Natural killer cell (primary cell): ENCODE measurements around the gene BNC2. TPM values are rescaled to one million over a fixed set of nuclear protein-coding genes. Genes with fewer than 3 reads are reported as not detected.

Experiments
- ATAC-seq, 3 donors: fragments of 150-1000 bp in 2 of 3; fragments of 200-7000 bp in 1 of 3; cut with Tn5 transposase; 1 replicate in 1 of 3; 2 replicates in 2 of 3; pipeline ENCODE4 v1.10.0; 2021; ENCODE audit warnings: mild to moderate bottlenecking in 2 of 3, moderate library complexity in 2 of 3
- DNase-seq, 2 donors: peaks; one replicate each; pipeline versions ENCODE4 v3.0.0 to v3.0.0-alpha.2; 2013 to 2021; ENCODE audit warnings: mixed read lengths in 1 of 2
- H3K27ac ChIP-seq: one replicate; pipeline ENCODE4 v1.5.1; 2013; ENCODE audit warnings: mild to moderate bottlenecking, low read length
- H3K27me3 ChIP-seq: one replicate; pipeline ENCODE4 v1.6.1; 2013; ENCODE audit warnings: low read length; ENCODE audit not compliant: control insufficient read depth, insufficient read depth
- H3K36me3 ChIP-seq: one replicate; pipeline ENCODE4 v1.6.1; 2013; ENCODE audit warnings: low read length; ENCODE audit not compliant: control insufficient read depth, insufficient read depth
- H3K4me1 ChIP-seq: one replicate; pipeline ENCODE4 v1.6.1; 2013; ENCODE audit warnings: low read length; ENCODE audit not compliant: control insufficient read depth, insufficient read depth
- H3K4me3 ChIP-seq: one replicate; pipeline ENCODE4 v1.5.1; 2013; ENCODE audit warnings: low read length
- H3K9me3 ChIP-seq: one replicate; pipeline ENCODE4 v1.6.1; 2013; ENCODE audit warnings: low read length; ENCODE audit not compliant: control insufficient read depth, insufficient read depth
- H3K27ac Mint-ChIP-seq, 2 donors: one replicate each; pipeline ENCODE4 v1.8.0; 2022; ENCODE audit warnings: mild to moderate bottlenecking in 2 of 2, mixed read lengths in 2 of 2, moderate library complexity in 1 of 2
- H3K27me3 Mint-ChIP-seq, 2 donors: one replicate each; pipeline ENCODE4 v1.8.0; 2022; ENCODE audit warnings: low read depth in 2 of 2, mixed read lengths in 2 of 2
- H3K36me3 Mint-ChIP-seq: one replicate; pipeline ENCODE4 v1.8.0; 2022; ENCODE audit warnings: mixed read lengths
- H3K4me1 Mint-ChIP-seq, 2 donors: one replicate each; pipeline ENCODE4 v1.8.0; 2022; ENCODE audit warnings: mixed read lengths in 2 of 2
- H3K4me3 Mint-ChIP-seq: one replicate; pipeline ENCODE4 v1.8.0; 2022; ENCODE audit warnings: mild to moderate bottlenecking, moderate library complexity, mixed read lengths
- H3K9me3 Mint-ChIP-seq, 2 donors: one replicate each; pipeline ENCODE4 v1.8.0; 2022; ENCODE audit warnings: mixed read lengths in 2 of 2
- WGBS: methylation state at CpG from one replicate; pipeline ENCODE4 v1.1.7; 2013; ENCODE audit warnings: missing lambda C conversion rate; ENCODE audit not compliant: insufficient coverage; 5-methylcytosine and 5-hydroxymethylcytosine counted together
- intact Hi-C: fragments of 100-400 bp; cut with micrococcal nuclease; formaldehyde crosslinking; loops from one replicate; pipeline ENCODE4 v1.14.2; 2022
- total RNA-seq, 4 donors: library from RNA; stranded (reverse); fragments of 120-200 nt in 1 of 4; gene quantifications; one replicate each; pipeline versions ENCODE4 v1.2.3 to v1.2.4, GENCODE V29; 2013 to 2022
- TF ChIP-seq, protein P1 (sequence below): fragments of 200-600 bp; IDR thresholded peaks from one replicate; pipeline ENCODE4 v1.8.0; 2022; ENCODE audit warnings: antibody characterized with exemption

Gene BNC2
- total RNA-seq, 3 donors from 2014 or later (not counting 1 experiment from before 2014, with no cell fraction given) = 36.9 to 84.2 (median 66.5) TPM

DNA sequence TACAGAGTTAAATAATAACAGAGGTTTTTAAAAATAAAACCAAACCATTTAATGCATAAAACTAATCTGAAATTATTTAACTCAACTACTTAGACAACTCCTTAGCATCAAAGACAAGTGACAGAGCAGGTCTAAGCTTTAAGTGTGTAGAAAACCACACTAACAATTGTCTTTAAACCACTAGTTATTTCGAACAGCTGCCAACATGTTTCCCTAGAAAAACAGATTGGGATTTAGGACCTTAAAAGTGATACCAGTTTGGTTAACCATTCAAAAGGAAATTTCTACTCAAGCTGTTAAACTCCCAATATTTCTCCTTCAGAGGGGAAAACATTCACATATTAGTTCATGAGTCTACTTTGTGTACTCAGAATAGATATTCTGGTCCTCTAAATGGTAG is 208.7 kb downstream of the BNC2 start:
- no peaks in the 10 kb centered on the region for H3K4me1 ChIP-seq
- H3K27me3 Mint-ChIP-seq = no peaks in the 10 kb centered on the region
- 67% methylated on average over 1 of the region's 1 CpG for WGBS
- H3K27ac ChIP-seq = no peak overlapping the region
- TF ChIP-seq, protein P1, sequence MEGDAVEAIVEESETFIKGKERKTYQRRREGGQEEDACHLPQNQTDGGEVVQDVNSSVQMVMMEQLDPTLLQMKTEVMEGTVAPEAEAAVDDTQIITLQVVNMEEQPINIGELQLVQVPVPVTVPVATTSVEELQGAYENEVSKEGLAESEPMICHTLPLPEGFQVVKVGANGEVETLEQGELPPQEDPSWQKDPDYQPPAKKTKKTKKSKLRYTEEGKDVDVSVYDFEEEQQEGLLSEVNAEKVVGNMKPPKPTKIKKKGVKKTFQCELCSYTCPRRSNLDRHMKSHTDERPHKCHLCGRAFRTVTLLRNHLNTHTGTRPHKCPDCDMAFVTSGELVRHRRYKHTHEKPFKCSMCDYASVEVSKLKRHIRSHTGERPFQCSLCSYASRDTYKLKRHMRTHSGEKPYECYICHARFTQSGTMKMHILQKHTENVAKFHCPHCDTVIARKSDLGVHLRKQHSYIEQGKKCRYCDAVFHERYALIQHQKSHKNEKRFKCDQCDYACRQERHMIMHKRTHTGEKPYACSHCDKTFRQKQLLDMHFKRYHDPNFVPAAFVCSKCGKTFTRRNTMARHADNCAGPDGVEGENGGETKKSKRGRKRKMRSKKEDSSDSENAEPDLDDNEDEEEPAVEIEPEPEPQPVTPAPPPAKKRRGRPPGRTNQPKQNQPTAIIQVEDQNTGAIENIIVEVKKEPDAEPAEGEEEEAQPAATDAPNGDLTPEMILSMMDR = no peak
- intact Hi-C loops = no loop called here
- no peak for DNase-seq
- H3K27me3 ChIP-seq = no peaks in the 10 kb centered on the region
- no peak overlapping the region for H3K4me3 Mint-ChIP-seq
- no peaks in the 10 kb centered on the region for H3K9me3 ChIP-seq
- no peak overlapping the region for H3K4me3 ChIP-seq
- H3K9me3 Mint-ChIP-seq = no peaks in the 10 kb centered on the region
- H3K36me3 Mint-ChIP-seq = no peaks in the 10 kb centered on the region
- no peaks in the 10 kb centered on the region for H3K36me3 ChIP-seq
- ATAC-seq = no peak
- H3K4me1 Mint-ChIP-seq = peaks cover 11 to 28% of the 10 kb centered on the region in 2 donors
- no peak overlapping the region for H3K27ac Mint-ChIP-seq

DNA sequence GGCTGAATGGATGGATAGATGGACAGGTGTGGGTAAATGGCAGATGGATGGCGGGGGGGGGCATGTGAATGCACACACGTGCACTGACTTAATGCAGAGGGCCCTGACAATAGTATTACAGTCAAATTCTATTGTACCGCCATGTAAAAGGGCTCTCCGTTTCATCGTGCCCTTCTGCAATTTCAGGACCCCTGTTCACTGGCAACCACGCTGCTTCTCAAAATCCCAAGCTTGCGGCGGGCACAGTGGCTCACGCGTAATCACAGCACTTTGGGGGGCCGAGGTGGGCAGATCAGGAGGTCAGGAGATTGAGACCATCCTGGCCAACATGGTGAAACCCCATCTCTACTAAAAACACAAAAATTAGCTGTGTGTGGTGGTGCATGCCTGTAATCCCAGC is 211.4 kb downstream of the BNC2 start:
- H3K4me3 Mint-ChIP-seq = no peak overlapping the region
- DNase-seq = no peak
- no peak overlapping the region for H3K4me3 ChIP-seq
- no peaks in the 10 kb centered on the region for H3K9me3 Mint-ChIP-seq
- no peak overlapping the region for H3K27ac ChIP-seq
- H3K27me3 Mint-ChIP-seq = no peaks in the 10 kb centered on the region
- H3K36me3 ChIP-seq = no peaks in the 10 kb centered on the region
- no peaks in the 10 kb centered on the region for H3K36me3 Mint-ChIP-seq
- TF ChIP-seq, protein P1 = no peak
- no peaks in the 10 kb centered on the region for H3K27me3 ChIP-seq
- ATAC-seq = no peak
- intact Hi-C loops = no loop called here
- H3K9me3 ChIP-seq = no peaks in the 10 kb centered on the region
- 85% methylated on average over 11 of the region's 11 CpGs for WGBS
- no peaks in the 10 kb centered on the region for H3K4me1 ChIP-seq
- no peak overlapping the region for H3K27ac Mint-ChIP-seq
- H3K4me1 Mint-ChIP-seq = peaks cover 22 to 26% of the 10 kb centered on the region in 2 donors

DNA sequence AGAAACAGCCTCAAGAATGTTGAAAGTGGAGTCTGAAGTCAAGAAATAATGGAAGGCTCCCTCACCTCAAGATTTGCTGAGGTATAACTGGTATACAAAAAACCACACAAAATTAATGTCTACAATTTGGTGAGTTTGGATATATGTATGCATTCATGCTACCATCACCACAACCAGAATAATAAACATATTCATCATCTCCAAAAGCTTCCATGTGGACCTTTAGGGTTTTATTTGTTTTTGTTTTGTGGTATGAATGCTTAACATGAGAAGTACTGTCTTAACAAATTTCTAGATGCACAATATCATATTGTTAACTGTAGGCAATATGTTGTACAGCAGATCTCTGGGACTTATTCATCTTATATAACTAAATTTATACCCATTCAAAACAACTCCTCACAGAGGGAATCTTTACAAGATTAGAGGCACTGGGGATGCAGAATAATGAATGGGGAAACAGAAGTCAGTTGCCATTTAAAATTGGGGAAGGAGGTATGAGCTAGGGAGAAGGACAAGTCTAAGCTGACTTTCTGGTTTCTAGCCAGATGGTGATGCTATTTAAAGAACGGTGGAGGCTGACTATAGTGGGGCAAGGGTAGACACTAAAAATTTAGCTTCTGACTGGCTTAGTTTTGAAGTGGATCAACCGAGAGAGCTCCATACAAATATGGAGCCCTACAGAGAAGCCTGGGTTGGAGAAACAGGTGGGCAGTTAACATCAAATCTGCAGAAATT is 213.9 kb downstream of the BNC2 start:
- DNase-seq (no peak), ATAC-seq (no peak)
- H3K27ac ChIP-seq = no peak overlapping the region
- no peak overlapping the region for H3K4me3 ChIP-seq
- peaks cover 22 to 25% of the 10 kb centered on the region in 2 donors for H3K4me1 Mint-ChIP-seq
- intact Hi-C loops = no loop called here
- WGBS = 57% methylated on average over 2 of the region's 2 CpGs
- H3K9me3 Mint-ChIP-seq = no peaks in the 10 kb centered on the region
- no peaks in the 10 kb centered on the region for H3K27me3 ChIP-seq
- H3K27me3 Mint-ChIP-seq = no peaks in the 10 kb centered on the region
- TF ChIP-seq, protein P1 = no peak
- no peaks in the 10 kb centered on the region for H3K9me3 ChIP-seq
- no peaks in the 10 kb centered on the region for H3K4me1 ChIP-seq
- H3K36me3 Mint-ChIP-seq = no peaks in the 10 kb centered on the region
- H3K27ac Mint-ChIP-seq = no peak overlapping the region
- no peaks in the 10 kb centered on the region for H3K36me3 ChIP-seq
- H3K4me3 Mint-ChIP-seq = no peak overlapping the region
